K562 (cell line): ENCODE data around the gene DOCK4. TPM values are rescaled to one million over a fixed set of nuclear protein-coding genes. Genes with fewer than 3 reads are reported as not detected.

Experiments
- ATAC-seq: fragments of 200-7000 bp; cut with Tn5 transposase; 3 replicates; pipeline ENCODE4 v1.9.1; 2020; ENCODE audit warnings: moderate library complexity
- BruUV-seq: library from RNA; stranded (reverse); fragments of 400-500 nt; replicated peaks from 2 replicates; lab custom pipeline; 2021; lab: Mats Ljungman, UMichigan
- CTCF ChIA-PET: fragments of 300-600 bp; formaldehyde crosslinking; extraction: SDS; loops from one replicate; lab custom pipeline; 2021; ENCODE audit warnings: low intra/inter-chr PET ratio; lab: Yijun Ruan, JAX
- POLR2A ChIA-PET: fragments of 300-600, 350-650 bp; sonication (Branson Sonifier 250); formaldehyde crosslinking; extraction: SDS; loops from one replicate; lab custom pipeline; 2021; ENCODE audit warnings: antibody characterized with exemption, inconsistent platforms; lab: Yijun Ruan, JAX
- DNase-seq, 4 experiments: peaks; one replicate each; pipeline versions ENCODE4 v3.0.0 to v3.0.0-alpha.2; 2011 to 2018; ENCODE audit warnings: low spot score in 3 of 4, mixed read lengths in 3 of 4; ENCODE audit errors: extremely low read depth in 1 of 4
- FAIRE-seq: peaks from 2 replicates; lab custom pipeline; 2011; peaks lifted over from hg19 to GRCh38; lab: Jason Lieb, UNC
- H2AFZ ChIP-seq: 2 replicates; pipeline ENCODE4 v1.6.0; 2011; ENCODE audit warnings: low read depth, low read length, control low read depth, inconsistent platforms
- H3K27ac ChIP-seq: fragments of 200-600 bp; 3 replicates; pipeline ENCODE4 v1.8.0; 2011; ENCODE audit warnings: low read depth, mild to moderate bottlenecking, control low read depth, inconsistent platforms, low read length, moderate library complexity, mixed read lengths; ENCODE audit errors: extremely low read depth
- H3K27me3 ChIP-seq, 2 experiments: fragments of 300-600 bp in 1 of 2; 2 replicates in 1 of 2; 3 replicates in 1 of 2; pipeline versions ENCODE4 v1.6.0 to v1.8.0; 2011; ENCODE audit warnings: inconsistent platforms in 2 of 2, low read length in 2 of 2, mild to moderate bottlenecking in 1 of 2, mixed read lengths in 1 of 2, moderate library complexity in 1 of 2; ENCODE audit not compliant: control insufficient read depth in 2 of 2, insufficient read depth in 2 of 2
- H3K36me3 ChIP-seq: fragments of 300-600 bp; 3 replicates; pipeline ENCODE4 v1.8.0; 2011; ENCODE audit warnings: mild to moderate bottlenecking, low read length, inconsistent platforms; ENCODE audit not compliant: control insufficient read depth, insufficient read depth
- H3K4me1 ChIP-seq, 2 experiments: fragments of 200-600 bp in 1 of 2; replicated peaks in 1 of 2; 2 replicates in 1 of 2; 3 replicates in 1 of 2; pipeline versions ENCODE4 v1.5.1 to v1.8.0; 2011; ENCODE audit warnings: inconsistent platforms in 2 of 2, low read length in 2 of 2, mild to moderate bottlenecking in 1 of 2, mixed read lengths in 1 of 2, moderate library complexity in 1 of 2; ENCODE audit not compliant: control insufficient read depth in 2 of 2, insufficient read depth in 2 of 2
- H3K4me2 ChIP-seq: 2 replicates; pipeline ENCODE4 v1.6.1; 2011; ENCODE audit warnings: low read length, control low read depth, inconsistent platforms, mixed read lengths; ENCODE audit not compliant: insufficient read depth
- H3K4me3 ChIP-seq: fragments of 200-600 bp; sonication (generic), shearing (Covaris generic); 2 replicates; pipeline ENCODE4 v1.5.1; 2016; ENCODE audit warnings: control low read depth, inconsistent platforms
- H3K79me2 ChIP-seq: fragments of 200-600 bp; 3 replicates; pipeline ENCODE4 v1.8.0; 2011; ENCODE audit warnings: low read length, inconsistent platforms; ENCODE audit not compliant: control insufficient read depth, insufficient read depth
- H3K9ac ChIP-seq, 2 experiments: 2 replicates each; pipeline versions ENCODE4 v1.6.0 to v1.6.1; 2011; ENCODE audit warnings: low read depth in 2 of 2, low read length in 2 of 2, control low read depth in 1 of 2, inconsistent platforms in 1 of 2, mild to moderate bottlenecking in 1 of 2, mixed read lengths in 1 of 2; ENCODE audit not compliant: insufficient read depth in 1 of 2
- H3K9me1 ChIP-seq: one replicate; pipeline ENCODE4 v1.6.0; 2011; ENCODE audit warnings: inconsistent platforms, mild to moderate bottlenecking, low read length, moderate library complexity; ENCODE audit not compliant: control insufficient read depth, insufficient read depth
- H3K9me3 ChIP-seq: replicated peaks from 2 replicates; pipeline ENCODE4 v1.5.1; 2011; ENCODE audit warnings: low read depth, low read length, inconsistent platforms; ENCODE audit not compliant: control insufficient read depth, insufficient read depth
- H4K20me1 ChIP-seq: replicated peaks from 2 replicates; pipeline ENCODE4 v1.6.1; 2011; ENCODE audit warnings: low read length, inconsistent platforms, mixed read lengths; ENCODE audit not compliant: control insufficient read depth, insufficient read depth
- CBFA2T3 ChIP-seq: fragments of 450-650 bp; IDR thresholded peaks from 2 replicates; pipeline ENCODE4 v1.6.1; 2017
- ELF1 ChIP-seq: fragments of 200-800 bp; sonication (Bioruptor generic); IDR thresholded peaks from 2 replicates; pipeline ENCODE4 v1.6.1; 2016; ENCODE audit warnings: missing genetic modification characterization, missing compliant biosample characterization
- FOXK2 ChIP-seq, 2 experiments: fragments of 450-650 bp; IDR thresholded peaks in 1 of 2; conservative IDR thresholded peaks in 1 of 2; 2 replicates each; pipeline ENCODE4 v1.6.1; 2016; ENCODE audit warnings: low read depth in 2 of 2, mild to moderate bottlenecking in 1 of 2
- MEIS2 ChIP-seq: fragments of 450-650 bp; IDR thresholded peaks from 2 replicates; pipeline ENCODE4 v1.6.1; 2014; ENCODE audit warnings: mild to moderate bottlenecking; ENCODE audit not compliant: partially characterized antibody
- NCOA4 ChIP-seq: fragments of 450-650 bp; IDR thresholded peaks from 2 replicates; pipeline ENCODE4 v1.6.1; 2018; ENCODE audit warnings: mild to moderate bottlenecking; ENCODE audit not compliant: partially characterized antibody
- NR2F6 ChIP-seq: fragments of 450-650 bp; formaldehyde crosslinking; IDR thresholded peaks from 2 replicates; pipeline ENCODE4 v1.4.0; 2020; ENCODE audit warnings: mild to moderate bottlenecking
- PHF8 ChIP-seq: fragments of 200-600 bp; sonication (generic); IDR thresholded peaks from 2 replicates; pipeline ENCODE4 v1.6.1; 2012; ENCODE audit warnings: mixed run types, mild to moderate bottlenecking, inconsistent platforms, low read length, moderate library complexity, borderline replicate concordance
- PRPF4 ChIP-seq: fragments of 200-400 bp; formaldehyde crosslinking; IDR thresholded peaks from one replicate; pipeline ENCODE4 v1.6.1; 2017; ENCODE audit warnings: low read length, low read depth, mild to moderate bottlenecking; ENCODE audit not compliant: insufficient read depth, poor library complexity, severe bottlenecking
- RNF2 ChIP-seq: sonication (generic); IDR thresholded peaks from 2 replicates; pipeline ENCODE4 v1.6.1; 2016
- SRF ChIP-seq, 2 experiments: fragments of 250-450, 450-650 bp in 1 of 2; sonication (Bioruptor Pico) in 1 of 2; sonication (generic) in 1 of 2; formaldehyde crosslinking; IDR thresholded peaks; 2 replicates each; pipeline versions ENCODE4 v1.5.0 to v1.5.1; 2020 to 2022; ENCODE audit warnings: mild to moderate bottlenecking in 1 of 2, missing genetic modification reagents in 1 of 2
- SRSF1 ChIP-seq: fragments of 200-400 bp; formaldehyde crosslinking; IDR thresholded peaks from 2 replicates; pipeline ENCODE4 v1.6.1; 2017; ENCODE audit warnings: mild to moderate bottlenecking, low read depth, low read length, moderate library complexity
- SRSF3 ChIP-seq: fragments of 200-400 bp; formaldehyde crosslinking; IDR thresholded peaks from 2 replicates; pipeline ENCODE4 v1.6.1; 2016; ENCODE audit warnings: mild to moderate bottlenecking, low read length, moderate library complexity; ENCODE audit not compliant: insufficient read depth
- THRB ChIP-seq: fragments of 450-650 bp; formaldehyde crosslinking; conservative IDR thresholded peaks from 2 replicates; pipeline ENCODE4 v1.4.0; 2022; ENCODE audit warnings: mild to moderate bottlenecking, missing genetic modification characterization
- WHSC1 ChIP-seq: IDR thresholded peaks from one replicate; pipeline ENCODE4 v1.6.1; 2012; ENCODE audit warnings: low read length, control low read depth, inconsistent platforms
- ZFP30 ChIP-seq: fragments of 250-450 bp; sonication (Bioruptor Pico); IDR thresholded peaks from 2 replicates; pipeline ENCODE4 v1.8.0; 2022; ENCODE audit warnings: moderate library complexity, mild to moderate bottlenecking, inconsistent platforms, borderline replicate concordance
- WGBS: fragments of 100-300 bp; shearing (Covaris generic); methylation state at CpG from one replicate; pipeline ENCODE4 v1.1.6; 2016; ENCODE audit warnings: low coverage, mixed read lengths; ENCODE audit not compliant: insufficient coverage; ENCODE audit errors: missing lambda C conversion rate; 5-methylcytosine and 5-hydroxymethylcytosine counted together
- in situ Hi-C: fragments of 300-500 bp; cut with MboI; formaldehyde crosslinking; loops from 4 replicates; pipeline ENCODE4 v1.15.0; 2018; ENCODE audit warnings: inconsistent platforms, mixed read lengths
- intact Hi-C: fragments of 100-400 bp; cut with micrococcal nuclease; formaldehyde crosslinking; loops from 2 replicates; pipeline ENCODE4 v1.14.2; 2022
- polyA plus RNA-seq, 8 experiments: library from polyadenylated mRNA; depleted of rRNA in 4 of 8; stranded (reverse) in 5 of 8; unstranded in 3 of 8; fragments of >200 nt; fragmentation: Nextera tagmentation in 2 of 8; fragmentation: Illumina TruSeq in 1 of 8; extraction: Ambion mirVana in 2 of 8; extraction: Trizol in 1 of 8; gene quantifications; 2 replicates each; pipeline versions ENCODE4 v1.2.1 to v1.2.3, GENCODE V29; 2011 to 2014; ENCODE audit warnings: inconsistent platforms in 1 of 8, missing spikeins in 1 of 8
- total RNA-seq, 7 experiments: library from RNA; depleted of rRNA in 6 of 7; stranded (reverse); fragments of >200 nt in 6 of 7; fragmentation: Illumina TruSeq in 2 of 7; extraction: Trizol in 2 of 7; gene quantifications; 2 replicates each; pipeline versions ENCODE4 v1.2.1 to v1.2.3, GENCODE V29; 2011 to 2021; ENCODE audit warnings: low replicate concordance in 1 of 7
- TF ChIP-seq, protein P1 (sequence below): sonication (generic); IDR thresholded peaks from 2 replicates; pipeline ENCODE4 v1.6.1; 2016
- TF ChIP-seq, protein P2 (sequence below): fragments of 200-800 bp; sonication (Bioruptor generic); IDR thresholded peaks from 2 replicates; pipeline ENCODE4 v1.6.1; 2016; ENCODE audit warnings: missing genetic modification characterization, missing compliant biosample characterization

DOCK4 gene
- total and polyA plus RNA-seq, 9 of the 15 experiments (the other 6 are each of a cell fraction or from before 2014, with no cell fraction given), result 0.42 to 5.7 (median 2.3) TPM

GRCh38 chr7:111749625-111750024, 456.6 kb downstream of the DOCK4 start:
- POLR2A ChIA-PET, result no interaction called here
- H3K4me1 ChIP-seq, result no peaks in the 10 kb centered on the region
- 0 out of 5 replicates have a peak, but pooled peaks cover 0 to 3% of the 10 kb centered on the region in 2 experiments for H3K27me3 ChIP-seq
- TF ChIP-seq ELF1 (tag) (no peak), SRF (CRISPR knock-in tag; IDR thresholded peaks at IDR 0.05) (no peak), THRB (CRISPR knock-in tag) (no peak), CBFA2T3 (no peak), SRSF3 (no peak), WHSC1 (no peak), MEIS2 (no peak), PHF8 (no peak), RNF2 (no peak), FOXK2 (conservative IDR thresholded peaks at IDR 0.05 in 1 of 2, IDR thresholded peaks at IDR 0.05 in 1 of 2; ENCODE audit: low read depth in 2 of 2) (no peak), PRPF4 (no peak), ZFP30 (CRISPR knock-in tag) (no peak), NR2F6 (CRISPR knock-in tag) (no peak), SRSF1 (no peak), NCOA4 (no peak)
- TF ChIP-seq, protein P1, sequence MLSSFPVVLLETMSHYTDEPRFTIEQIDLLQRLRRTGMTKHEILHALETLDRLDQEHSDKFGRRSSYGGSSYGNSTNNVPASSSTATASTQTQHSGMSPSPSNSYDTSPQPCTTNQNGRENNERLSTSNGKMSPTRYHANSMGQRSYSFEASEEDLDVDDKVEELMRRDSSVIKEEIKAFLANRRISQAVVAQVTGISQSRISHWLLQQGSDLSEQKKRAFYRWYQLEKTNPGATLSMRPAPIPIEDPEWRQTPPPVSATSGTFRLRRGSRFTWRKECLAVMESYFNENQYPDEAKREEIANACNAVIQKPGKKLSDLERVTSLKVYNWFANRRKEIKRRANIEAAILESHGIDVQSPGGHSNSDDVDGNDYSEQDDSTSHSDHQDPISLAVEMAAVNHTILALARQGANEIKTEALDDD, result no peak
- TF ChIP-seq, protein P2, sequence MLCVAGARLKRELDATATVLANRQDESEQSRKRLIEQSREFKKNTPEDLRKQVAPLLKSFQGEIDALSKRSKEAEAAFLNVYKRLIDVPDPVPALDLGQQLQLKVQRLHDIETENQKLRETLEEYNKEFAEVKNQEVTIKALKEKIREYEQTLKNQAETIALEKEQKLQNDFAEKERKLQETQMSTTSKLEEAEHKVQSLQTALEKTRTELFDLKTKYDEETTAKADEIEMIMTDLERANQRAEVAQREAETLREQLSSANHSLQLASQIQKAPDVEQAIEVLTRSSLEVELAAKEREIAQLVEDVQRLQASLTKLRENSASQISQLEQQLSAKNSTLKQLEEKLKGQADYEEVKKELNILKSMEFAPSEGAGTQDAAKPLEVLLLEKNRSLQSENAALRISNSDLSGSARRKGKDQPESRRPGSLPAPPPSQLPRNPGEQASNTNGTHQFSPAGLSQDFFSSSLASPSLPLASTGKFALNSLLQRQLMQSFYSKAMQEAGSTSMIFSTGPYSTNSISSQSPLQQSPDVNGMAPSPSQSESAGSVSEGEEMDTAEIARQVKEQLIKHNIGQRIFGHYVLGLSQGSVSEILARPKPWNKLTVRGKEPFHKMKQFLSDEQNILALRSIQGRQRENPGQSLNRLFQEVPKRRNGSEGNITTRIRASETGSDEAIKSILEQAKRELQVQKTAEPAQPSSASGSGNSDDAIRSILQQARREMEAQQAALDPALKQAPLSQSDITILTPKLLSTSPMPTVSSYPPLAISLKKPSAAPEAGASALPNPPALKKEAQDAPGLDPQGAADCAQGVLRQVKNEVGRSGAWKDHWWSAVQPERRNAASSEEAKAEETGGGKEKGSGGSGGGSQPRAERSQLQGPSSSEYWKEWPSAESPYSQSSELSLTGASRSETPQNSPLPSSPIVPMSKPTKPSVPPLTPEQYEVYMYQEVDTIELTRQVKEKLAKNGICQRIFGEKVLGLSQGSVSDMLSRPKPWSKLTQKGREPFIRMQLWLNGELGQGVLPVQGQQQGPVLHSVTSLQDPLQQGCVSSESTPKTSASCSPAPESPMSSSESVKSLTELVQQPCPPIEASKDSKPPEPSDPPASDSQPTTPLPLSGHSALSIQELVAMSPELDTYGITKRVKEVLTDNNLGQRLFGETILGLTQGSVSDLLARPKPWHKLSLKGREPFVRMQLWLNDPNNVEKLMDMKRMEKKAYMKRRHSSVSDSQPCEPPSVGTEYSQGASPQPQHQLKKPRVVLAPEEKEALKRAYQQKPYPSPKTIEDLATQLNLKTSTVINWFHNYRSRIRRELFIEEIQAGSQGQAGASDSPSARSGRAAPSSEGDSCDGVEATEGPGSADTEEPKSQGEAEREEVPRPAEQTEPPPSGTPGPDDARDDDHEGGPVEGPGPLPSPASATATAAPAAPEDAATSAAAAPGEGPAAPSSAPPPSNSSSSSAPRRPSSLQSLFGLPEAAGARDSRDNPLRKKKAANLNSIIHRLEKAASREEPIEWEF (CRISPR knock-in tag), result no peak
- TF ChIP-seq, all 486 proteins: peak for 0
- CTCF ChIA-PET, result no interaction called here
- ATAC-seq, result no peak
- in situ Hi-C loops (loop anchor here (10.0 to 25.0 kb wide), 2 partner anchors 645 to 1138 kb away; no protein-coding TSS in a partner anchor), intact Hi-C loops (loop anchor here (2.0 to 5.0 kb wide), 3 partner anchors 103 to 797 kb away; no protein-coding TSS in a partner anchor)
- Histone ChIP-seq H2AFZ (no peak overlapping the region), H3K27ac (no peak overlapping the region), H3K9me1 (no peaks in the 10 kb centered on the region), H3K4me3 (no peak overlapping the region), H3K36me3 (no peaks in the 10 kb centered on the region), H4K20me1 (no peaks in the 10 kb centered on the region), H3K9me3 (no peaks in the 10 kb centered on the region), H3K4me2 (no peak overlapping the region), H3K9ac (no peak overlapping the region), H3K79me2 (no peaks in the 10 kb centered on the region)
- no peak for FAIRE-seq
- 12% methylated on average over 2 of the region's 2 CpGs for WGBS
- BruUV-seq, result no TSS peak
- DNase-seq, result no peak
